HepG2 (cell line): ENCODE measurements around the gene BTBD1. TPM values are rescaled to one million over a fixed set of nuclear protein-coding genes. Genes with fewer than 3 reads are reported as not detected.
A peak's percentile ranks its signal among the peaks of the same experiment; 100 is the strongest.

Experiments
- EEA1 ChIP-seq: sonication (generic); formaldehyde crosslinking; IDR thresholded peaks from 2 replicates; pipeline ENCODE4 v1.5.1; 2020; ENCODE audit warnings: mild to moderate bottlenecking, missing genetic modification reagents, borderline replicate concordance
- ETV6 ChIP-seq: sonication (generic); formaldehyde crosslinking; conservative IDR thresholded peaks from 2 replicates; pipeline ENCODE4 v1.4.0; 2020; ENCODE audit warnings: missing genetic modification reagents
- HMG20B ChIP-seq: conservative IDR thresholded peaks from 2 replicates; pipeline ENCODE4 v1.6.1; 2016; ENCODE audit warnings: missing genetic modification reagents, missing compliant biosample characterization
- KDM2A ChIP-seq: sonication (generic); formaldehyde crosslinking; IDR thresholded peaks from 2 replicates; pipeline ENCODE4 v1.4.0; 2020; ENCODE audit warnings: low read depth, missing genetic modification reagents, borderline replicate concordance
- KLF11 ChIP-seq: IDR thresholded peaks from 2 replicates; pipeline ENCODE4 v1.6.1; 2016; ENCODE audit warnings: missing compliant biosample characterization
- KLF13 ChIP-seq: sonication (generic); formaldehyde crosslinking; IDR thresholded peaks from 2 replicates; pipeline ENCODE4 v1.4.0; 2020; ENCODE audit warnings: mild to moderate bottlenecking, missing genetic modification reagents
- MTF2 ChIP-seq: sonication (generic); formaldehyde crosslinking; IDR thresholded peaks from 2 replicates; pipeline ENCODE4 v1.5.0; 2020; ENCODE audit warnings: missing genetic modification reagents, borderline replicate concordance
- NFIC ChIP-seq: IDR thresholded peaks from 2 replicates; pipeline ENCODE4 v1.6.1; 2012; ENCODE audit warnings: mild to moderate bottlenecking, low read length, inconsistent platforms
- SATB2 ChIP-seq: sonication (generic); formaldehyde crosslinking; IDR thresholded peaks from 2 replicates; pipeline ENCODE4 v1.5.0; 2020; ENCODE audit warnings: missing genetic modification reagents
- SRSF1 ChIP-seq: fragments of 200-400 bp; formaldehyde crosslinking; optimal IDR thresholded peaks from 2 replicates; pipeline ENCODE3; 2017; ENCODE audit warnings: mild to moderate bottlenecking, low read depth, low read length, moderate library complexity
- U2AF2 ChIP-seq: fragments of 200-400 bp; formaldehyde crosslinking; IDR thresholded peaks from 2 replicates; pipeline ENCODE4 v1.6.1; 2017; ENCODE audit warnings: low read depth, mild to moderate bottlenecking, low read length
- WIZ ChIP-seq: sonication (generic); formaldehyde crosslinking; IDR thresholded peaks from 2 replicates; pipeline ENCODE4 v1.5.1; 2020; ENCODE audit warnings: mild to moderate bottlenecking, missing genetic modification reagents
- ZIK1 ChIP-seq: sonication (generic); formaldehyde crosslinking; IDR thresholded peaks from 2 replicates; pipeline ENCODE4 v1.5.0; 2020; ENCODE audit warnings: mild to moderate bottlenecking, low read depth, missing genetic modification reagents, borderline replicate concordance
- ZNF18 ChIP-seq: sonication (generic); formaldehyde crosslinking; IDR thresholded peaks from 2 replicates; pipeline ENCODE4 v1.8.0; 2022; ENCODE audit warnings: mild to moderate bottlenecking, missing genetic modification reagents; ENCODE audit not compliant: insufficient replicate concordance
- ZNF333 ChIP-seq: sonication (generic); formaldehyde crosslinking; IDR thresholded peaks from 2 replicates; pipeline ENCODE4 v1.4.0; 2020; ENCODE audit warnings: mild to moderate bottlenecking, missing genetic modification reagents, borderline replicate concordance
- ZNF414 ChIP-seq: sonication (generic); formaldehyde crosslinking; IDR thresholded peaks from 2 replicates; pipeline ENCODE4 v1.5.0; 2020; ENCODE audit warnings: missing genetic modification reagents
- ZNF496 ChIP-seq: sonication (generic); formaldehyde crosslinking; IDR thresholded peaks from 2 replicates; pipeline ENCODE4 v1.8.1; 2023; ENCODE audit warnings: mild to moderate bottlenecking, moderate library complexity, missing genetic modification reagents; ENCODE audit not compliant: insufficient replicate concordance
- ZNF563 ChIP-seq: sonication (generic); formaldehyde crosslinking; IDR thresholded peaks from 2 replicates; pipeline ENCODE4 v1.8.0; 2022; ENCODE audit warnings: mild to moderate bottlenecking, moderate library complexity, missing genetic modification reagents
- ZSCAN31 ChIP-seq: sonication (generic); formaldehyde crosslinking; IDR thresholded peaks from 2 replicates; pipeline ENCODE4 v1.5.0; 2020; ENCODE audit warnings: low read depth, mild to moderate bottlenecking, missing genetic modification reagents
- polyA plus RNA-seq, 8 experiments: library from polyadenylated mRNA; depleted of rRNA in 3 of 8; stranded (reverse) in 7 of 8; unstranded in 1 of 8; fragments of >200 nt; fragmentation: Illumina TruSeq in 4 of 8; extraction: Trizol in 4 of 8; gene quantifications; 2 replicates each; pipeline versions ENCODE4 v1.2.1 to v1.2.3, GENCODE V29; 2011 to 2016; ENCODE audit warnings: low read depth in 4 of 8, missing spikeins in 1 of 8, mixed read lengths in 1 of 8; ENCODE audit not compliant: insufficient read depth in 1 of 8
- total RNA-seq, 5 experiments: library from RNA; depleted of rRNA; stranded (reverse); fragments of >200 nt; fragmentation: Illumina TruSeq; extraction: Trizol; gene quantifications; 2 replicates each; pipeline ENCODE4 v1.2.3, GENCODE V29; 2016; ENCODE audit warnings: low read depth in 1 of 5
- TF ChIP-seq, protein P1 (sequence below), 2 experiments: sonication (generic) in 1 of 2; formaldehyde crosslinking in 1 of 2; IDR thresholded peaks; 2 replicates each; pipeline versions ENCODE4 v1.5.1 to v1.6.1; 2011 to 2020; ENCODE audit warnings: borderline replicate concordance in 1 of 2, low read depth in 1 of 2, low read length in 1 of 2, mild to moderate bottlenecking in 1 of 2, missing genetic modification reagents in 1 of 2, moderate library complexity in 1 of 2
- TF ChIP-seq, protein P2 (sequence below): sonication (generic); formaldehyde crosslinking; IDR thresholded peaks from 2 replicates; pipeline ENCODE4 v1.4.0; 2020; ENCODE audit warnings: missing genetic modification reagents, mild to moderate bottlenecking, borderline replicate concordance

BTBD1 gene
- total and polyA plus RNA-seq, 2 of the 13 experiments (the other 11 are each of a cell fraction or from before 2014, with no cell fraction given): 32.1 to 53.9 TPM

- TF ChIP-seq ZNF18 (CRISPR knock-in tag) (peak; percentile 33), ZNF333 (CRISPR knock-in tag) (0 out of 2 replicates have a peak, but pooled peaks have one; percentile 47), KDM2A (CRISPR knock-in tag) (peak; percentile 85; the same call in 1 of the 2 replicates), SRSF1 (no peak), HMG20B (CRISPR knock-in tag) (0 out of 2 replicates have a peak, but pooled peaks have one; percentile 11), SATB2 (peak; percentile 84), NFIC (no peak), EEA1 (CRISPR knock-in tag) (no peak), KLF13 (0 out of 2 replicates have a peak, but pooled peaks have one; percentile 57), ZIK1 (CRISPR knock-in tag) (no peak), U2AF2 (no peak), ZNF496 (no peak), ZSCAN31 (CRISPR knock-in tag) (peak; percentile 95), WIZ (CRISPR knock-in tag) (0 out of 2 replicates have a peak, but pooled peaks have one; percentile 4), ETV6 (CRISPR knock-in tag) (0 out of 2 replicates have a peak, but pooled peaks have one; percentile 73), MTF2 (CRISPR knock-in tag) (no peak), ZNF414 (CRISPR knock-in tag) (peak; percentile 91), ZNF563 (peak; percentile 49; the same call in 1 of the 2 replicates), KLF11 (no peak)
- TF ChIP-seq, protein P1, sequence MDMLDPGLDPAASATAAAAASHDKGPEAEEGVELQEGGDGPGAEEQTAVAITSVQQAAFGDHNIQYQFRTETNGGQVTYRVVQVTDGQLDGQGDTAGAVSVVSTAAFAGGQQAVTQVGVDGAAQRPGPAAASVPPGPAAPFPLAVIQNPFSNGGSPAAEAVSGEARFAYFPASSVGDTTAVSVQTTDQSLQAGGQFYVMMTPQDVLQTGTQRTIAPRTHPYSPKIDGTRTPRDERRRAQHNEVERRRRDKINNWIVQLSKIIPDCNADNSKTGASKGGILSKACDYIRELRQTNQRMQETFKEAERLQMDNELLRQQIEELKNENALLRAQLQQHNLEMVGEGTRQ (IDR thresholded peaks at IDR 0.05; ENCODE audit: low read depth, low read length): no peak
- TF ChIP-seq, protein P1 (CRISPR knock-in tag; IDR thresholded peaks at IDR 0.05; ENCODE audit: borderline replicate concordance): no peak
- TF ChIP-seq, protein P2, sequence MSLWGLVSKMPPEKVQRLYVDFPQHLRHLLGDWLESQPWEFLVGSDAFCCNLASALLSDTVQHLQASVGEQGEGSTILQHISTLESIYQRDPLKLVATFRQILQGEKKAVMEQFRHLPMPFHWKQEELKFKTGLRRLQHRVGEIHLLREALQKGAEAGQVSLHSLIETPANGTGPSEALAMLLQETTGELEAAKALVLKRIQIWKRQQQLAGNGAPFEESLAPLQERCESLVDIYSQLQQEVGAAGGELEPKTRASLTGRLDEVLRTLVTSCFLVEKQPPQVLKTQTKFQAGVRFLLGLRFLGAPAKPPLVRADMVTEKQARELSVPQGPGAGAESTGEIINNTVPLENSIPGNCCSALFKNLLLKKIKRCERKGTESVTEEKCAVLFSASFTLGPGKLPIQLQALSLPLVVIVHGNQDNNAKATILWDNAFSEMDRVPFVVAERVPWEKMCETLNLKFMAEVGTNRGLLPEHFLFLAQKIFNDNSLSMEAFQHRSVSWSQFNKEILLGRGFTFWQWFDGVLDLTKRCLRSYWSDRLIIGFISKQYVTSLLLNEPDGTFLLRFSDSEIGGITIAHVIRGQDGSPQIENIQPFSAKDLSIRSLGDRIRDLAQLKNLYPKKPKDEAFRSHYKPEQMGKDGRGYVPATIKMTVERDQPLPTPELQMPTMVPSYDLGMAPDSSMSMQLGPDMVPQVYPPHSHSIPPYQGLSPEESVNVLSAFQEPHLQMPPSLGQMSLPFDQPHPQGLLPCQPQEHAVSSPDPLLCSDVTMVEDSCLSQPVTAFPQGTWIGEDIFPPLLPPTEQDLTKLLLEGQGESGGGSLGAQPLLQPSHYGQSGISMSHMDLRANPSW (CRISPR knock-in tag): no peak
Measured at GRCh38 chr15:83011271-83012075, 55.6 kb downstream of the BTBD1 start, which contains the start of gene C15orf40 (continued).
